ENCODE results near the gene NXPH1. TPM values are rescaled to one million over a fixed set of nuclear protein-coding genes. Genes with fewer than 3 reads are reported as not detected.

The NXPH1 gene
- polyA plus RNA-seq, 1 donor from 2014 or later = 15.9 TPM

GRCh38 chr7:8423057-8423456, 10.4 kb upstream of the NXPH1 start:
- Histone ChIP-seq H3K79me2 (replicated peaks; ENCODE audit: insufficient read depth, low read length) (no peaks in the 10 kb centered on the region), H3K9ac (ENCODE audit: low read length) (no peak overlapping the region), H4K20me1 (ENCODE audit: insufficient read depth) (no peaks in the 10 kb centered on the region), H2AFZ (ENCODE audit: low read depth, low read length) (no peak overlapping the region), H3K9me3 (ENCODE audit: low read length) (no peaks in the 10 kb centered on the region), H3K36me3 (ENCODE audit: insufficient read depth, low read length) (no peaks in the 10 kb centered on the region), H3F3A (ENCODE audit: insufficient read depth, low read length, poor library complexity, severe bottlenecking) (no peaks in the 10 kb centered on the region), H3K27me3 (ENCODE audit: insufficient read depth, low read depth, low read length) (no peaks in the 10 kb centered on the region), H3K4me2 (ENCODE audit: low read length) (no peak overlapping the region), H3K27ac (ENCODE audit: low read length) (no peak overlapping the region), H3K9me2 (ENCODE audit: insufficient read depth, low read length) (no peaks in the 10 kb centered on the region), H3K4me3 (ENCODE audit: low read length) (no peak overlapping the region)
- TF ChIP-seq RAD21 (conservative IDR thresholded peaks at IDR 0.05) (no peak), TAF1 (IDR thresholded peaks at IDR 0.05; ENCODE audit: low read depth) (no peak)

GRCh38 chr7:8425223-8425622, 8.2 kb upstream of the NXPH1 start:
- Histone ChIP-seq H3K27ac (ENCODE audit: low read length) (no peak overlapping the region), H4K20me1 (ENCODE audit: insufficient read depth) (no peaks in the 10 kb centered on the region), H3K79me2 (replicated peaks; ENCODE audit: insufficient read depth, low read length) (no peaks in the 10 kb centered on the region), H3K9me2 (ENCODE audit: insufficient read depth, low read length) (no peaks in the 10 kb centered on the region), H3K27me3 (ENCODE audit: insufficient read depth, low read depth, low read length) (no peaks in the 10 kb centered on the region), H3K9ac (ENCODE audit: low read length) (no peak overlapping the region), H3K4me2 (ENCODE audit: low read length) (no peak overlapping the region), H2AFZ (ENCODE audit: low read depth, low read length) (no peak overlapping the region), H3K9me3 (ENCODE audit: low read length) (no peaks in the 10 kb centered on the region), H3F3A (ENCODE audit: insufficient read depth, low read length, poor library complexity, severe bottlenecking) (no peaks in the 10 kb centered on the region), H3K36me3 (ENCODE audit: insufficient read depth, low read length) (no peaks in the 10 kb centered on the region), H3K4me3 (ENCODE audit: low read length) (no peak overlapping the region)
- no peak for TF ChIP-seq TAF1 (IDR thresholded peaks at IDR 0.05; ENCODE audit: low read depth)
- TF ChIP-seq POLR2AphosphoS5 (IDR thresholded peaks at IDR 0.05) = no peak
- no peak for TF ChIP-seq SMC3 (conservative IDR thresholded peaks at IDR 0.05; ENCODE audit: poor library complexity)
- no peak for TF ChIP-seq EZH2 (IDR thresholded peaks at IDR 0.05; ENCODE audit: borderline replicate concordance, insufficient read depth, low read length, poor library complexity, severe bottlenecking)
- TF ChIP-seq MXI1 (conservative IDR thresholded peaks at IDR 0.05; ENCODE audit: poor library complexity, severe bottlenecking) = no peak
- TF ChIP-seq RAD21 (conservative IDR thresholded peaks at IDR 0.05) = no peak
- TF ChIP-seq CTCF (IDR thresholded peaks at IDR 0.05; ENCODE audit: poor library complexity, severe bottlenecking) = no peak

- Histone ChIP-seq H3K4me3 (ENCODE audit: low read length) (no peak overlapping the region), H3K4me2 (ENCODE audit: low read length) (no peak overlapping the region), H3K9ac (ENCODE audit: low read length) (no peak overlapping the region), H3K36me3 (ENCODE audit: insufficient read depth, low read length) (no peaks in the 10 kb centered on the region), H3K27me3 (ENCODE audit: insufficient read depth, low read depth, low read length) (peaks cover 44% of the 10 kb centered on the region), H3K79me2 (replicated peaks; ENCODE audit: insufficient read depth, low read length) (no peaks in the 10 kb centered on the region), H3F3A (ENCODE audit: insufficient read depth, low read length, poor library complexity, severe bottlenecking) (no peaks in the 10 kb centered on the region), H3K27ac (ENCODE audit: low read length) (no peak overlapping the region), H3K9me2 (ENCODE audit: insufficient read depth, low read length) (no peaks in the 10 kb centered on the region), H3K9me3 (ENCODE audit: low read length) (no peaks in the 10 kb centered on the region), H4K20me1 (ENCODE audit: insufficient read depth) (no peaks in the 10 kb centered on the region), H2AFZ (ENCODE audit: low read depth, low read length) (no peak overlapping the region)
- TF ChIP-seq SMC3 (conservative IDR thresholded peaks at IDR 0.05; ENCODE audit: poor library complexity) = no peak
- no peak for TF ChIP-seq TAF1 (IDR thresholded peaks at IDR 0.05; ENCODE audit: low read depth)
- TF ChIP-seq REST (IDR thresholded peaks at IDR 0.05; ENCODE audit: borderline replicate concordance) = no peak
- TF ChIP-seq RAD21 (conservative IDR thresholded peaks at IDR 0.05) = no peak
- no peak for TF ChIP-seq EZH2 (IDR thresholded peaks at IDR 0.05; ENCODE audit: borderline replicate concordance, insufficient read depth, low read length, poor library complexity, severe bottlenecking)
- no peak for TF ChIP-seq MXI1 (conservative IDR thresholded peaks at IDR 0.05; ENCODE audit: poor library complexity, severe bottlenecking)
- TF ChIP-seq EP300 (conservative IDR thresholded peaks at IDR 0.05; ENCODE audit: poor library complexity, severe bottlenecking) = no peak
- no peak for TF ChIP-seq CTCF (IDR thresholded peaks at IDR 0.05; ENCODE audit: poor library complexity, severe bottlenecking)
- no peak for TF ChIP-seq POLR2AphosphoS5 (IDR thresholded peaks at IDR 0.05)
These were observed 2.8 kb upstream of the NXPH1 start for GRCh38 chr7:8430643-8431042.

Data from neural cell (in vitro differentiated cells).